ENCODE measurements around the gene UPF1. TPM values are rescaled to one million over a fixed set of nuclear protein-coding genes. Genes with fewer than 3 reads are reported as not detected.

UPF1 gene
- total RNA-seq, 1 donor from 2014 or later, result 76.5 TPM

GRCh38 chr19:18908917-18909619 lies 77.3 kb downstream of the UPF1 start:
- TF ChIP-seq CTCF (conservative IDR thresholded peaks at IDR 0.05), result no peak
- no peaks in the 10 kb centered on the region for H3K27me3 Mint-ChIP-seq
- no peak overlapping the region for H3K4me3 Mint-ChIP-seq

GRCh38 chr19:18910010-18910409 lies 78.3 kb downstream of the UPF1 start:
- peaks cover 7% of the 10 kb centered on the region for H3K36me3 Mint-ChIP-seq
- no peaks in the 10 kb centered on the region for H3K9me3 Mint-ChIP-seq
- no peak for DNase-seq (ENCODE audit: extremely low spot score, unreplicated experiment)
- H3K27me3 Mint-ChIP-seq, result no peaks in the 10 kb centered on the region
- TF ChIP-seq CTCF (conservative IDR thresholded peaks at IDR 0.05), result no peak
- H3K27ac Mint-ChIP-seq, result no peak overlapping the region
- H3K4me1 Mint-ChIP-seq (ENCODE audit: unreplicated experiment), result no peaks in the 10 kb centered on the region
- H3K4me3 Mint-ChIP-seq, result no peak overlapping the region

More at GRCh38 chr19:18908917-18909619, 77.3 kb downstream of the UPF1 start:
- Mint-ChIP-seq H3K27ac (no peak overlapping the region), H3K36me3 (peaks cover 7% of the 10 kb centered on the region), H3K9me3 (no peaks in the 10 kb centered on the region), H3K4me1 (ENCODE audit: unreplicated experiment) (no peaks in the 10 kb centered on the region)
- DNase-seq (ENCODE audit: extremely low spot score, unreplicated experiment), result no peak

GRCh38 chr19:18910801-18911436 lies 79.2 kb downstream of the UPF1 start:
- no peak for DNase-seq (ENCODE audit: extremely low spot score, unreplicated experiment)

GRCh38 chr19:18912933-18913332 lies 81.2 kb downstream of the UPF1 start:
- H3K4me3 Mint-ChIP-seq, result no peak overlapping the region
- H3K4me1 Mint-ChIP-seq (ENCODE audit: unreplicated experiment), result peaks cover 4% of the 10 kb centered on the region
- no peak for DNase-seq (ENCODE audit: extremely low spot score, unreplicated experiment)
- H3K9me3 Mint-ChIP-seq, result no peaks in the 10 kb centered on the region
- H3K27ac Mint-ChIP-seq, result peak overlapping the region; percentile 56
- no peak for TF ChIP-seq CTCF (conservative IDR thresholded peaks at IDR 0.05)
- H3K27me3 Mint-ChIP-seq, result no peaks in the 10 kb centered on the region
- peaks cover 7% of the 10 kb centered on the region for H3K36me3 Mint-ChIP-seq

More at GRCh38 chr19:18910801-18911436, 79.2 kb downstream of the UPF1 start:
- Mint-ChIP-seq H3K4me1 (ENCODE audit: unreplicated experiment) (no peaks in the 10 kb centered on the region), H3K4me3 (no peak overlapping the region), H3K9me3 (no peaks in the 10 kb centered on the region), H3K27ac (no peak overlapping the region), H3K27me3 (no peaks in the 10 kb centered on the region), H3K36me3 (peaks cover 7% of the 10 kb centered on the region)
- no peak for TF ChIP-seq CTCF (conservative IDR thresholded peaks at IDR 0.05)

GRCh38 chr19:18913466-18913865 lies 81.7 kb downstream of the UPF1 start:
- no peaks in the 10 kb centered on the region for H3K27me3 Mint-ChIP-seq
- DNase-seq (ENCODE audit: extremely low spot score, unreplicated experiment), result no peak
- peaks cover 4% of the 10 kb centered on the region for H3K4me1 Mint-ChIP-seq (ENCODE audit: unreplicated experiment)
- peak overlapping the region; percentile 56 for H3K27ac Mint-ChIP-seq
- no peaks in the 10 kb centered on the region for H3K9me3 Mint-ChIP-seq
- no peak for TF ChIP-seq CTCF (conservative IDR thresholded peaks at IDR 0.05)
- H3K4me3 Mint-ChIP-seq, result no peak overlapping the region
- H3K36me3 Mint-ChIP-seq, result peaks cover 7% of the 10 kb centered on the region

Data from type B pancreatic cell (in vitro differentiated cells).